Endothelial cell of umbilical vein (primary cell): ENCODE data around the gene FNDC4.

ENCODE experiments used
- JUN ChIP-seq: IDR thresholded peaks from 2 replicates; pipeline ENCODE4 v1.6.1; 2011; ENCODE audit warnings: borderline replicate concordance, low read depth; ENCODE audit not compliant: insufficient read length, insufficient read depth
- MAX ChIP-seq: IDR thresholded peaks from 2 replicates; pipeline ENCODE4 v1.6.1; 2011; ENCODE audit not compliant: insufficient read depth, insufficient read length
- MYC ChIP-seq: IDR thresholded peaks from one replicate; pipeline ENCODE4 v1.6.1; 2011; ENCODE audit warnings: mild to moderate bottlenecking, low read depth, low read length
- POLR2AphosphoS5 ChIP-seq: IDR thresholded peaks from 2 replicates; pipeline ENCODE4 v1.6.1; 2012; ENCODE audit warnings: low read depth, mild to moderate bottlenecking, control low read depth, low read length, moderate library complexity; ENCODE audit not compliant: insufficient read depth
- TF ChIP-seq, protein P1 (sequence below), 2 donors: IDR thresholded peaks; 1 replicate in 1 of 2; 2 replicates in 1 of 2; pipeline ENCODE4 v1.5.1; 2011; ENCODE audit warnings: low read length in 2 of 2, mild to moderate bottlenecking in 2 of 2, moderate library complexity in 2 of 2, control low read depth in 1 of 2, inconsistent platforms in 1 of 2, low read depth in 1 of 2; ENCODE audit not compliant: insufficient read depth in 1 of 2; ENCODE audit errors: extremely low read depth in 1 of 2

DNA sequence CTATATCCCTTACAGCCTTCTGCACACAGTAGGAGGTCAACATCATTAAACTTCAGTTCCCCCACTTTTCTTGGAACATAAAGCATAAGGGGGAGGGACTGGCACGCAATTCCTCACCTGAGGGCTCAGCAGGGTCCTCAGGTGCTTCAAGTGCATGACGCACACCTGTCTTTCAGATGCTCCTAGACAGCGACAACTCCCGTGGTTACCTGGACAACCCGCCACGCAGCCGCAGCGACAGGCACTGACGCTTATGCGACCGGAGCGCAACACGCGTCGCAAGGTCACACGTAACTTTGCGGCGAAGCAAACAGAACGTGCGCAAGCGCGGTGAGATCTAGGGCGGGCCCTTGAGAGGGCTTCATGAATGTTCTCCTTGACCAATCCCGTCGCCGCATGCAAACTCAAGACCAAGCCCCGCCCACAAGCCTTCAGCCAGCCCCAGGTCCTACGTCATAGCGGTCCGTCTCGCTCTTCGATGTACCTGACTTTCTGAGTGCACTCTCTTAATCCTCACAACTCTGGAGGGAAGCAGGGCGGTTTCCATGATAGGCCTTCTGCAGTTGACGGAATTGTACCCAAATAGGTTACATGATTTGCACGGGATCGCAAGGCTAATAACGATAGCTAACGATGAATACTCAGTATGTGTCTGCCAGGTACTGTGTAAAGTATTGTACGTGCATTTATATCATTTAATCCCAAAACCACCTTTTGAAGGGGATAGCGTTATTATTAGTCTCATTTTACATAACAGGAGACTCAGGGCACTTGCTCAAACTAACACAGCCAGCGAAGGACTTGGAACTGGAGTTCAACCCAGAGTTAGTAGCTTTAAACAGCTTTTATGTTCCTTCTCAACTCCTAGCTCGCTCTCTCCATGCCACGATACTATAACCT lies 5.3 kb downstream of the FNDC4 start, which contains the start of gene IFT172:
- TF ChIP-seq, protein P1, sequence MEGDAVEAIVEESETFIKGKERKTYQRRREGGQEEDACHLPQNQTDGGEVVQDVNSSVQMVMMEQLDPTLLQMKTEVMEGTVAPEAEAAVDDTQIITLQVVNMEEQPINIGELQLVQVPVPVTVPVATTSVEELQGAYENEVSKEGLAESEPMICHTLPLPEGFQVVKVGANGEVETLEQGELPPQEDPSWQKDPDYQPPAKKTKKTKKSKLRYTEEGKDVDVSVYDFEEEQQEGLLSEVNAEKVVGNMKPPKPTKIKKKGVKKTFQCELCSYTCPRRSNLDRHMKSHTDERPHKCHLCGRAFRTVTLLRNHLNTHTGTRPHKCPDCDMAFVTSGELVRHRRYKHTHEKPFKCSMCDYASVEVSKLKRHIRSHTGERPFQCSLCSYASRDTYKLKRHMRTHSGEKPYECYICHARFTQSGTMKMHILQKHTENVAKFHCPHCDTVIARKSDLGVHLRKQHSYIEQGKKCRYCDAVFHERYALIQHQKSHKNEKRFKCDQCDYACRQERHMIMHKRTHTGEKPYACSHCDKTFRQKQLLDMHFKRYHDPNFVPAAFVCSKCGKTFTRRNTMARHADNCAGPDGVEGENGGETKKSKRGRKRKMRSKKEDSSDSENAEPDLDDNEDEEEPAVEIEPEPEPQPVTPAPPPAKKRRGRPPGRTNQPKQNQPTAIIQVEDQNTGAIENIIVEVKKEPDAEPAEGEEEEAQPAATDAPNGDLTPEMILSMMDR (IDR thresholded peaks at IDR 0.05; ENCODE audit: extremely low read depth in 1 of 2, insufficient read depth in 1 of 2, low read depth in 1 of 2, low read length in 2 of 2): no peak
- peak; percentile 63 for TF ChIP-seq POLR2AphosphoS5
- peak; percentile 70 for TF ChIP-seq MAX
- TF ChIP-seq JUN: no peak
- no peak for TF ChIP-seq MYC
